Stimulated activated CD8-positive, alpha-beta memory T cell treated with anti-CD3 and anti-CD28 coated beads, Interleukin-12 subunit alpha, Interleukin-12 subunit beta, amount 100 ng/mL, for 24 hours (primary cell): ENCODE results near the gene MTTP.
"Not testable (repeated sequence)": the region's sequence is repeated elsewhere in the genome, so short reads cannot be mapped to it uniquely, and the experiment has no call there.

ENCODE experiments used
- DNase-seq: peaks from one replicate; pipeline ENCODE4 v3.0.0-alpha.2; 2020; ENCODE audit errors: extremely low read depth

The MTTP gene

DNA sequence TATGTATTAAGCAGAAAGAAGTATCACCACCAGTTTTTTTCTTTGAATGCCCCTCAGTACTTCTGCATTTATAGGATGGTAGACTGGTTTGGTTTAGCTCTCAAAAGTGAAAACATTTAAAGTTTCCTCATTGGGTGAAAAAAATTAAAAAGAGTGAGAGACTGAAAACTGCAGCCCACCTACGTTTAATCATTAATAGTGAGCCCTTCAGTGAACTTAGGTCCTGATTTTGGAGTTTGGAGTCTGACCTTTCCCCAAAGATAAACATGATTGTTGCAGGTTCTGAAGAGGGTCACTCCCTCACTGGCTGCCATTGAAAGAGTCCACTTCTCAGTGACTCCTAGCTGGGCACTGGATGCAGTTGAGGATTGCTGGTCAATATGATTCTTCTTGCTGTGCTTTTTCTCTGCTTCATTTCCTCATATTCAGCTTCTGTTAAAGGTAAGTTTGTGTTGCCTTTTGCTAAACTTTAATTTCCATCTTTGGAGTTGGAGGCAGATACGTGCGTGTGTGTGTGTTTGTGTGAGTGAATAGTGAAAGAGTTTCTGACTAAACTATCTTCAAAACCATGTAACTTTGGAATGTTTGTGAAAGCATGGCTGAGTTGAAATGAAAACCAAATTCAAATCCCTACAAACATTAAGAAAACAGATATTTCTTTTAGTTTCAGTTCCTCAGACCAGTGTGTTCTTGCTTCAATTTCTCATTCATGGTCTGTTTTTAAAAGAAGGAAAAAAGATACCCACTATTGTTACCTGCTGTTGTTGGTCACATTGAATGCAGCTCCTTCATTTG lies at the start of gene MTTP:
MTTP (plus strand) TSS at position 295 of the 795 bp plus-strand sequence; CDS start at position 381, 86 bp downstream.
- DNase-seq: no peak

DNA sequence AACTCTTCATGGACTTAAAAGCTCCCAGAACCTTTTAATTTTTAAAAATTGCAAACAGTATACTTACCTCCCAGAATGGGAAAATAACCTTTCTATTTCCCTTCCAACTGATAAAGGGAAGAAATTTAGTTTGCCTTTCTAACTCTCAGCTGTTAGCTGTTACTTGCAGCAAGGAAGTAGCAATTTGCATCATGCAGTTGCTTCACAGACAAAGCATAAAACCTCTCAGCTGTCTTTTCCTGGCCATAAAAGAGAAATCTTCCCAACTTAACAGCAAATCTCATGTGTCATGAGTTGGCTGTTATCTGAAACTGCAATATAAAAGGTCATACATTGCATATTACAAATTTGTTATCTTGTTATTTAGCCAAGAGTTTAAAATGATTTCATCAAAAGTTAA lies 45.4 kb upstream of the MTTP start:
- no peak for DNase-seq

DNA sequence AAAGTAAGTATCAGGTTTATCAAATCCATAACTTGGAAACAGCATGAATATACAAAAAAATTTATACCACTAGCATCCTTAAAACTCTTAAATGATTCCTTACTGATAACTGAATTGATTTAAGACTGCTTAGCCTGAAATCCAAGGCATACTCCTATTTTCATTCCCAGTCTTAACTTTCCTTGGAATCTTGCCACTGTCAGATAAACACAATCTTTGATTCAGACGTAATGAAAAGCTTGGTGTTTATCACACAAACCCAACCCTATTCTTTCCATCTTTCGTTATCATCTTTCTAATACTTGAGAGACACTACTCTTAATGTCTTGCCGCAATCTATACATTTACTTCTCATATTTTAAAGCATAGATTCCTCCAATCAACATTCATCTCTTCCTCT lies 44.7 kb upstream of the MTTP start:
- DNase-seq: no peak

DNA sequence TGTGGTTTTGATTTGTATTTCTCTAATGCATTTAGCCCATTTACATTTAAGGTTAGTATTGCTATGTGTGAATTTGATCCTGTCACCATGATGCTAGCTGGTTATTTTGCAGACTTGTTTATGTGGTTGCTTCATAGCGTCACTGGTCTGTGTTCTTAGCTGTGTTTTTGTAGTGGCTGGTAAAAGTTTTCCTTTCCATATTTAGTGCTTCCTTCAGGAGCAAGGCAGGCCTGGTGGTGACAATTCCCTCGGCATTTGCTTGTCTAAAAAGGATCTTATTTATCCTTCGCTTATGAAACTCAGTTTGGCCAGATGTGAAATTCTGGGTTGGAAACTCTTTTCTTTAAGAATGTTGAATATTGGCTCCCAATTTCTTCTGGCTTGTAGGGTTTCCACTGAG lies 39.9 kb upstream of the MTTP start:
- DNase-seq: not testable (repeated sequence)

DNA sequence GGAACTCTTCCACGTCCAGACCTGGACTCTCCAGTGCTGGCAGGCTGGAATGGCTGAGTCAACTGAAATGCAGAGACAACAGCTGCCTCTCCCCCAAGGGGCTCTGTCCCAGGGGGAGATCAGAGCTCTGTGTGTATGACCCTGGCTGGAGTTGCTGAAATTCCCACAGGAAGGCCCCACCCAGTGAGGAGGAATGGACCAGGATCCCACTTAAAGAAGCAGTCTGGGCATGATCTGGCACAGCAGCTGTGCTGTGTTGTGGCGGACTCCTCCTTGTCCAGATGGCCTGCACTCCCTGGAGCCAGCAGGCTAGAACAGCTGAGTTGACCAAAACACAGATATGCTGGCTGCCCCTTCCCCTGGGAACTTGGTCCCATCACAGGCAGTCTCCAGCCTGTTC lies 38.4 kb upstream of the MTTP start:
- DNase-seq: no peak

DNA sequence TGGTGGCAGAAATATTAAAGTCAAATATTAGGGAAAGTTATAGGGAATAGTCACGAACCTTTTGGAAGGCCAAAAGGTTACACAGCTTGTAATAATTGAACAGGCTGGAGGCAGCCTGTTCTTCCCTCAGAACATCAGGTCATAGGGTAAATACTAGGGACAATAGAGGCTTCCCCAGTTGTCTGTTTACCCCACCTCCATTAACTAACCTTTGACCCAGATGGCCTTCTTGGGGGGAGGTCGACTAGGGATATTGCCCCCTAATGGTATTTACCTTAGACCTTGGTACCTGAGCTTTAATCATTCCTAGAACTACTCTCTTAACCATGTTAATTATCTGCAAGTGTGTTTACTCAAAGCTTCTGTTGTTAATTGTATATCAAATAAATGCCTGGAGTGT lies 37.8 kb upstream of the MTTP start:
- no peak for DNase-seq

DNA sequence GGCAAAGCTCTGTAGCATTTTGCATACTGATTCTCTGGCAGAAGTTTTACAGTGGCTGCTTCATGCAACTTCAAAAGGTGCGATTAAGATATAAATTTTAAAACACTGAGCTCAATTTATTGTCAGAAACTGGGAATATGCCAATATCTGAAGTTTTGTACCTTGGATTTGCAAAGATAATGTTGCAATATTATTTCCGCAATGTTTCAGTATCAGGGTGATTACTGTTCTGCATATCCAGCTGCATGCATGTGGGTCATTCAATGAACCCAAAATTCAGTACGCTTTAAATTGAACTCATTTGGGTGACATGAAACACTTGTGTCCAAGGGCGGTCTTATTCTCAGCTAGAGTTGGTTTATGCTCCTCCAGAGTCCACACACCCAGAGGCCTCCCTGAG lies 37.0 kb upstream of the MTTP start:
- no peak for DNase-seq

DNA sequence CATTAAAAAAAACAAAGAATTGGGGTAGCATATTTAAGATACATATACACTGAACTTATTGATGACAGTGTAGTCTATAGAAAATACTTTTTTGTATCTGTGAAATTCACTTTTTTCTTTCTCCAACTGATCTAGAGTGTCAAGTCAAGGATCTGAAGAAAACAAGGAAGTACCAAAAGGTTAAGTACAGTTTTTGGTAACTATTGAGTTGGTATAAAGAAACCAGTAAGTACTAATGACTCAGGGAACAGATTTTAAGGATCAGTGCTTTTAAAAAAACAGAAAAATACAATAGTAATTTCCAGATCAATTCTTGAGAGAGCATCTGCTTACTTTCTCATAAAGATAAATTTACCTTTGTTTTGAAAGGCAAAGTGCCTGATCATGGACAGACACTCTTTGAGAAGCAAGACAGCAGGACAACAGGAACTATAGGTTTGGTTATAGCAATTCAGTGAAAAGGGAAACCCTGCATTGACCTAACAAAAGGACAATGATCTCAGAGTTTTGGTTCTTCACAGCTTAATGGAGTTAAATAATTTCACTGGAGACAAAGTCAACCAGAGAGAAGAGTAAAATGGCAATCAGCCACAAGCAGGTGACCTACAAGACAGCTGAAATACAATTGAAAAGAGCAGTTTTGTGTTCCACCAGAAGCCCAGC lies 34.2 kb upstream of the MTTP start:
- DNase-seq: no peak

DNA sequence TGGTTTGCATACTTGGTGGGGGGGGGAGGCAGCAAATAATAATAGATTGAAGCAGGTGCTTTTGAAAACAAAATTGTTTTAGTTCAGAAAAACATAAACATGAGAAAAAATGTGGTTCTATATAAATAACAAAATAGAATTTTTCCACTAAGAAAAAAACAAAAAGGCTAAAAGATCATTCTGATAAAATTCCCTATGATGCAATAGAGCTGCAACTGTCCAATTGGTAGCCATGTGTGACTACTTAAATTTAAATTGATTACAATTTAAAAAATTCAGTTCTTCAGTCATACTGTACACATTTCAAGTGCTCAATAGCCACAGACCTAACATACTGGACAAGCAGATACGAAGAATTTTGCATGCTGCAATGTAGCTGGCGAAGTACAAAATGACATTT lies 21.8 kb upstream of the MTTP start:
- no peak for DNase-seq

DNA sequence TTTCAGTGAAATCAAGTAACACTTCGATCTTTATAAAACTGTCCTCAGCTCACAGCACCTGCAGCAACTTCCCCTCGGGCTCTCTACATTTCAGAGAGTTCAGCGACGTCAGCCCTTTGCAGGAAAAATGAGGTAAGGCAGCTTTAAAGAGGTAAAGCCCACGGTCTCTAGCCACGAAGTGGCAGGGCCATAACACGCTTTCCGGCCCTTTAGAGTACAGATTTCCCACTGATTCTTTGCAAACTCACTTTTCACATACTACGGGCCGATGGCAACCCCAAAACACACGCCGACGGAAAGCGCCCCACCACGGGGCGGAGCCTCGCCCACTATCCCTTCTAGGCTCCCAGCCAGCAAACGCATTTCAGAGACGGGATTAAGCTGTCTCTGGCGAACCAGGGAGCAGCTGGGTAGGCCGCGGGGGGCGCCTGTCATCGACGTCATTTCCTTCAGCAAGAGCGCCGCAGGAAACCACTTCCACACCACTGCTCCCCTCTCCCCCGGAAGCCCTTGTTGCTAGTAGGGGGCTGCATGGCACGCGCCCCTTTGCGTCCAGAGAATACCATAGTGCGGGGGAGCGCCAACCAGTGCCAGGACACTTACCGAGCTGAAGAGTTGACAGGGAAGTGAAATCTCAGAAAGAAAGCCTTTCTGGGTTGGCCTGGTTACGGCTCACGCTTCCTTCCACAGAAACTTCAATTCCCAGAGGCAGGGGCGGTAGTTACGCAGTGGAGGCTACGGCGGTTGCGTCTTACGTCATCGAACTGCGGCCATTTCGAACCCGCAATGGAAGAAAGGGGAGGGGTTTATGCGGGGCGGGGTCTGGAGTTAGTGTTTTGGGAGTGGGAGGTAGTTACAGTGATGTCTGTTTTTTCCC lies 11.1 kb upstream of the MTTP start, which contains the start of gene TRMT10A:
TRMT10A (minus strand) TSS at position 730 of the 877 bp plus-strand sequence. CDS start 4,701 bp downstream, outside the sequence.
- peak; percentile 95 for DNase-seq

DNA sequence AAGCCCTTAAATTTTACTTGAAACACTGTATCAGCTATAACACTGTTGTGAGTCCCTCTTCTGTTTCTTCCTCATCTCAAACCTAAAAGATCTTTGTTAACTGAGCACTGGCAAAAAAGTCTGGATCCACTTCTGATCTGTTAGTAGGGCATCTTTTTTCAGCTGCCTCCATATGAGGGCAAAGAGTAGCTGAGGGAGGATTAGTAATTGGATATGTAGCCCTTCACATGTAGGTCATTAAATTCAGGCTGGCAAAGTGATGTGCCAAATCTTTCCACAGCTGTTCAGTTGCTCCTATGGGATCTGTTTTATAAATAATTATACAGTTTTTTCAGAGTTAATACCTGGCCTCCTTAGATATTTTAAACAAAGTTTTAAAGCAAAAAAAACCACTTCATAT lies 9.7 kb upstream of the MTTP start:
- DNase-seq: no peak

DNA sequence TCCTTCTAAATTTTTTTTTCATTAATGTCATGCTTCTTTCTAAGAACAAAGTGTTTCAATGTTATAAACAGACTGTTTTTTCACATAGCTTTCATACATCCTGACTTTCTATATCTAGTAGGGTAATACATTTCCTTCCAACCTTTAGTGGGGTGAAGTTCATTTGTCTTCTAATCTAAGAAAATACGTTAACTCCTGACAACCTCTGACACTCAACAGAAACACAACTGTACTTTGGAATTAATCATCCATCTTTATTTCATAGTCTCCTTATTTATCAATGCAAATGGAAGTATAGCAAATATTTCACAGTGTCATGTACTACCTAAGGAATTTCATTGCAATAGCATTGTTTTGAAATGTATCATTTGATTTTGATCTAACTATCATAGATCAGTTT lies 2.7 kb upstream of the MTTP start:
- no peak for DNase-seq

DNA sequence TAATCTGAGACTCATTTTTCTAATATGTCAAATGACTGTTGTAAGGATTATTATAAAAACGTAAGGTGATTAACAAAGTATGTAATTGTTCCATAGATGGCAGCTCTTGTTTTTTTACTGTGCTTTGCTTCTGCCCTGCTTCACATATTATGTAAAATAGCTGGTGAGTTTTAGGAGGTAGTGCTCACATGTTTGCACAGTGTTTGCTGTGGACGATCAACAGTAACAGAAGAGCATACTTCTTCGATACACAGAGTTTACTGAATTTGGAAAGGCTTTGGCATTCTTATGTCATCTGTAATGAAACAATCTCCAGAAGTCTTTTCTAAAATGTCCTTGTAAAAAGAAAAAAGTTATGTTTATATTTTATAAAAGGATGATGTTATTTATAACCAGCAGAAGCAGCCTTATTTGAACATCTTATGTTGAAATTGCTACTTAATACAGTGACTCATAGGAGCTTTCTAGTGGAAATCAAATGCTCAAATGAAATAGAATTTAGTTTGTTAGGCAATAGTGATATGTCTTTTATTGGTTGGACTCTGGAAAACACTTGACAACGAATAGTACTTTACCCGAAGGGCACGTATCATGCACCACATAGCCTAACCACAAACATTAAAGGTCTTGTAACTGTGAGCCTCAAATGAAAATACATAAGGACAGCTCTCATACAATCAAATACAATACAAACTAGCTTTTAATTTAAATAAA lies 1.9 kb upstream of the MTTP start:
- DNase-seq: no peak

DNA sequence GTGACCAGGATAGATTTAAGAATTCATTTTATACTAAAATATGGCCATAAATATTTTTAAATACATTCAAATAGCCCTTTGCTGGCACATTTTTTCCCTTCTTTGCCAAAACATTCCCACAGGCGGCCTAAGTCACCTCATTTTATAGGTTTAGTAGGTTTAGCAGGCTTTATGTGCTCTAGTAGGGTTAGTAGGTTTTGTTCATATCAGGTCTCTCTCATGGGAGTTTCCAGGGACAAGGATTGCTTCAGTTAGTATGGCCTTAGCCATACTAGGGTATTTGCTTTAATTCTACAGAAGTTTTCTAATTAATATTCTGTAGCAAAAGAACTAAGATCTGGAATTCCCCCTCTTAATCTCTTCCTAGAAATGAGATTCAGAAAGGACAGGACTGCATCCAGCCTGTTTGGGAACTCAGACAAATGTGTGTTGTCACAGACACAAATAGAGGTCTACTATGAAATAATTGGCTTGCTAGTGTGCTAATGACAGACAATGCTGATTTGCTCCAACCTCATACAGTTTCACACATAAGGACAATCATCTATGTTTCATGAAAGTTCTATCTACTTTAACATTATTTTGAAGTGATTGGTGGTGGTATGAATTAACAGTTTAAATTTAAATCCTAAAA lies 772 bp upstream of the MTTP start:
- DNase-seq: no peak

DNA sequence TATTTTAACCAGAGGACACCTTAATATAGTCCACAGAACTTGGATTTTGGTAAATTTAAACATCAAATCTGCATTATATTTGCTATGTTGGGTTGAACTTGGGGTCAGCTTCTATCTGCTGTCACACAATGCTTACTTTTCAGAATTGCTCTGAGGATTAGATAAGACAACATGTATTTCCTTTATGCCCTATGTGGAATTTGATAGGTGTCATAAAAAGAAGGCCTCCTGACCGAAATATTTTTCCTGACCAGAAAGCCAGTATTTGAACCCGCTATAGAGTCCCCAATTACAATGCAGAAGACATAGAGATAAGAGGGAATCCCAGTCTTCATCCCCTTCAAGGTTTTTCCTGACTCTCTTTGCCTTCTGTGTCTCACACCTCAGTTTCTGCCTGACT lies 4.1 kb downstream of the MTTP start:
- no peak for DNase-seq

DNA sequence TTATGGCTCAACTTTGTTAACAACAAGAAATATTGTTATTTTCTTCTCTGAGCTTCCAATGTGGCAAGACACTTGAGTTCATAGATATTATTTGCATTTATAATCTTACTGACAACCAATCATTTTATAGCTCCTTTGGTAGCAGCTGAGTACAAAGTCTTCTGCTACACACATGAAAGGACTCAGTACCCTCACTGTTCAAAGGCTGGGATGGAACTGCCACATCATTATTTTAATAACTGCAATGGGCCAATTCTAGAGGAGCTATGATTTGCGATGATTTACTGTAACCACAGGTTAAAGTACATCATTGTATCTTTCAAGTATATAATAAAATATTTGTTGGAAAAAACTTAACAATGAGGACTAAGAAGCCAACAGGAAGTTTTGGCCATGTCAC lies 10.9 kb downstream of the MTTP start:
- no peak for DNase-seq

DNA sequence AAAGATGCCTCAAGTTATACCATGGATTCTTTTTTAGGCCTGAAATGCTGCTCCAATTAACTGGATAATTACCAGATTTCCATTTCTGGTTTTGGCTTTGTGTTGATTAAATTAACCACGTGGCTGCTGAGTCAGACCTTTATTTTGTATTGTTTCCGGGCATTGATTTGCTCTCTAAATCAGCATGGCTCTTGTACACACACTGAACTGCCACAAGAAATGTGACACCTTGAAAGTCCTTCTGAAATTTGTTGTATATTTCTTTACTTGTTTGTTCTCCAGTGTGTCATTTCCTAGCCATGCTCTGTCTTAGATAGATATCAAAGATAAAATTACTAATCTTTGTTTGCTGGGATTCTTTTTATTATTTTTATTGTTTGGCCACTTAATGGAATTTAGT lies 11.7 kb downstream of the MTTP start:
- no peak for DNase-seq

DNA sequence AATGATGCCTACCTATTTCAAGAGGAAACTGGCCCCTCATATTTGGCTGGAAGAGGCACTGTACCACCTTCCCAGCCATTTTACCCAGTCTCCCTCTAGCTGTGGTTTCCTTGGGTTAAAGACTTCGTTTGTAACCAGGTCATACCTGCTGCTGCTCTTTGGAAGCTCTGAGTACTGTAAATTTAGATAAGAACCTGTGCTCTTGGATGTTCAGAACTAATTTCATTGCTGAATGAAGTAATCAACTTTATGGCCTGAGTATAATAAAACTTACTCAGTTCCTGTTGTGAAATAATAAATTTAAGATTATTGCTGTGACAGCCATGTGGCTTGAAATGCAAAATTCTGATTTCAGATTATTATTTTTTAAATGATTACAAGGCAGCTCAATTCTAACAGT lies 12.2 kb downstream of the MTTP start:
- no peak for DNase-seq

DNA sequence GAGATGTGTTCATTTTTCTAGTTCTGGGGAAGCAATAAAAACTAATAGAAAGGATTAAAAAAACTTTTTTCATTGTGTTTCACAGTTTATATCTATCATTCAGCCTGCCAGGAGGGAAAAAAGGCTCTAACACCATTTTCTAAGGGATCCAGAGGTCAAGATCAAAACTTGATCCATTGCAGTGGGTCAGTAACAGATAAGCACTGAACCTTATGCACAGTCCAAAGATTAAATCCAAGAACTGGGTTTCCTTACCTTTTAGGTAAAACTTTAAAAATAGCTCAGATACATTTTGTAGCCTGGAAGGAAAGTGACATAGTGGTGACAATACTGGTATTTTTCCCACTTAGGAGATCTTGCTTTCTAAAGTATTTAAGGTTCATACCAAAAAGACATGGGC lies 12.7 kb downstream of the MTTP start:
- no peak for DNase-seq

DNA sequence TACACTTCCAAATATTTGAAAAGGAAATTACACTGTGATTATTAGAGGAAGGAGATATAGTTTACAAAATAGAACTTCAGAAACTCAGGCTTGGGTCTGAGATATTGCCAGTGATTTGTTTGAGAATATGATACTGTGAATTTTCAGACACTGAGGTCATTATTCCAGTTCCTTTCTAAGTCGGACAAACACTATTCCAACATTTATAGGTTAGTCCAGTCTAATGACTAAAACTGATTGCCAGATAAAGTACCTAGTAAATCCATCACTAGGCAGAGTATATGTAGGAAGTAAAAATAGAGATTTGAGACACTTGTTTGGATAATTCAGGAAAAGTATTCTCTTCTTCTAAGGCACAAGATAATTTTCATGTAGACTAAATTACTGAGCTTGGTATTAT lies 13.2 kb downstream of the MTTP start:
- DNase-seq: no peak

DNA sequence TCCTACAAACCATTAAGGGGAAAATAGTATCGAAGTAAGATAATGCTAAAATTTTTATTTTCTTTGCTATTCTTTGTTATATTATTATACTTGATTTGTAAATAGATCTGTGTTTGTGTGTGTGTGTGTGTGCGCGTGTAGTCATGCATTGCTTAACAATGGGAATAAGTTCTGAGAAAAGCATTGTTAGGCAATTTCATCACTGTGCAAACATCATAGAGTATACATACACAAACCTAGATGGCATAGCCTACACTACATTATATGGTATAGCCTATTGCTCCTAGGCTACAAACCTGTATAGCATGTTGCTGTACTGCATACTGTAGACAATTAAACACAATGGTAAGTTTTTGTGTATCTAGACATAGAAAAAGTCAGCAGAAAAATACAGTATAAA lies 17.1 kb downstream of the MTTP start:
- DNase-seq: no peak
